Lung (tissue), 12 donors: ENCODE data around the gene SLC8A1. TPM values are rescaled to one million over a fixed set of nuclear protein-coding genes. Genes with fewer than 3 reads are reported as not detected.

Experiments used
- ATAC-seq: fragments of 200-7000 bp; cut with Tn5 transposase; one replicate; pipeline ENCODE4 v1.9.1; 2020; ENCODE audit warnings: moderate number of reproducible peaks; ENCODE audit not compliant: insufficient read depth, low FRiP score
- DNase-seq, 3 donors: peaks; one replicate each; pipeline ENCODE4 v3.0.0-alpha.2; 2013 to 2017
- H3K27ac ChIP-seq, 2 donors: one replicate each; pipeline ENCODE4 v1.5.1; 2013; ENCODE audit warnings: mild to moderate bottlenecking in 2 of 2, moderate library complexity in 2 of 2, control low read depth in 1 of 2, inconsistent platforms in 1 of 2, low read depth in 1 of 2, low read length in 1 of 2
- H3K27me3 ChIP-seq, 3 donors: one replicate each; pipeline ENCODE4 v1.5.1; 2013; ENCODE audit warnings: low read length in 2 of 3; ENCODE audit not compliant: control insufficient read depth in 3 of 3, insufficient read depth in 3 of 3
- H3K36me3 ChIP-seq, 4 donors: one replicate each; pipeline ENCODE4 v1.5.1; 2013; ENCODE audit warnings: low read length in 4 of 4, mild to moderate bottlenecking in 1 of 4, moderate library complexity in 1 of 4; ENCODE audit not compliant: control insufficient read depth in 4 of 4, insufficient read depth in 4 of 4
- H3K4me1 ChIP-seq, 5 donors: one replicate each; pipeline ENCODE4 v1.5.1; 2013; ENCODE audit warnings: low read length in 5 of 5, mild to moderate bottlenecking in 2 of 5, moderate library complexity in 1 of 5; ENCODE audit not compliant: control insufficient read depth in 5 of 5, insufficient read depth in 5 of 5
- H3K4me3 ChIP-seq: one replicate; pipeline ENCODE4 v1.5.1; 2013; ENCODE audit warnings: mild to moderate bottlenecking, control low read depth, moderate library complexity
- H3K9ac ChIP-seq, 2 donors: one replicate each; pipeline ENCODE4 v1.5.1; 2013; ENCODE audit warnings: low read length in 2 of 2, control low read depth in 1 of 2; ENCODE audit not compliant: insufficient read depth in 1 of 2
- H3K9me3 ChIP-seq, 4 donors: one replicate each; pipeline ENCODE4 v1.5.1; 2013; ENCODE audit warnings: low read length in 3 of 4, mild to moderate bottlenecking in 1 of 4, moderate library complexity in 1 of 4; ENCODE audit not compliant: control insufficient read depth in 4 of 4, insufficient read depth in 3 of 4
- WGBS, 2 donors: extraction: QIAGEN DNeasy Blood & Tissue Kit; methylation state at CpG; one replicate each; pipeline ENCODE4 v1.1.7; 2013; 5-methylcytosine and 5-hydroxymethylcytosine counted together
- polyA plus RNA-seq, 2 donors: library from polyadenylated mRNA; stranded (reverse); fragments of 200-250 nt; gene quantifications; one replicate each; pipeline ENCODE4 v1.2.1, GENCODE V29; 2013
- total RNA-seq, 2 donors: library from RNA; depleted of rRNA in 1 of 2; stranded (reverse); fragments of >200 nt in 1 of 2; gene quantifications; one replicate each; pipeline ENCODE4 v1.2.1, GENCODE V29; 2014 to 2021
- TF ChIP-seq, protein P1 (sequence below): IDR thresholded peaks from 2 replicates; pipeline ENCODE4 v1.5.1; 2012; ENCODE audit warnings: mild to moderate bottlenecking; ENCODE audit errors: control extremely low read depth, extremely low read depth
- donor health status: control.
- donor health status: control.
- donor health status: Bipolar disorder and iron deficiency.
- donor health status: healthy.
- donor health status: DM: yes; HTN: yes; CAD: no.

SLC8A1 gene
- total and polyA plus RNA-seq, 4 donors, result 1.2 to 34.7 (median 18.4) TPM

DNA sequence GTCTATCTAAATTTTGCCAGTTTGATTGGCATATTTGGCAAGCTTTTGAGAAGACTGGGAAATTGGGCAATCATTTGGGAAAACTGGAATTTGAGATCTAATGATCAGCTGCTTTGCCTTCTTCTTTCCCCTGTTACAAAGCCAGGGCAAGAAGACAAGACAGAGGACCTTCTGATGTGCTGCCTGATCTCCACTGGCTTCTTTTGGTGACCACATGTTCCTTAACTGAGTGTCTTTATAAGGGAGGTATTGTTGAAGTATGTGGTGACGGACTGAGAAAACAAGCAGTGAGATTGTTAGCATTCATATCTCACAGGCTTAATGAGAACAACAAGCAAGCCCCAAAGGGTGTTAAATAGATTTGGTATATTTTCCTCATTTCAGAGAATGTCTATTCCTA lies 175.8 kb downstream of the SLC8A1 start:
- H3K4me3 ChIP-seq, result no peak overlapping the region
- H3K4me1 ChIP-seq, result peaks cover 0 to 21% (median 16%) of the 10 kb centered on the region in 5 donors
- peak overlapping the region in 1 of 2 donors; percentile 53 for H3K27ac ChIP-seq
- H3K36me3 ChIP-seq, result peaks cover 0 to 4% (median 0%) of the 10 kb centered on the region in 4 donors
- TF ChIP-seq, protein P1, sequence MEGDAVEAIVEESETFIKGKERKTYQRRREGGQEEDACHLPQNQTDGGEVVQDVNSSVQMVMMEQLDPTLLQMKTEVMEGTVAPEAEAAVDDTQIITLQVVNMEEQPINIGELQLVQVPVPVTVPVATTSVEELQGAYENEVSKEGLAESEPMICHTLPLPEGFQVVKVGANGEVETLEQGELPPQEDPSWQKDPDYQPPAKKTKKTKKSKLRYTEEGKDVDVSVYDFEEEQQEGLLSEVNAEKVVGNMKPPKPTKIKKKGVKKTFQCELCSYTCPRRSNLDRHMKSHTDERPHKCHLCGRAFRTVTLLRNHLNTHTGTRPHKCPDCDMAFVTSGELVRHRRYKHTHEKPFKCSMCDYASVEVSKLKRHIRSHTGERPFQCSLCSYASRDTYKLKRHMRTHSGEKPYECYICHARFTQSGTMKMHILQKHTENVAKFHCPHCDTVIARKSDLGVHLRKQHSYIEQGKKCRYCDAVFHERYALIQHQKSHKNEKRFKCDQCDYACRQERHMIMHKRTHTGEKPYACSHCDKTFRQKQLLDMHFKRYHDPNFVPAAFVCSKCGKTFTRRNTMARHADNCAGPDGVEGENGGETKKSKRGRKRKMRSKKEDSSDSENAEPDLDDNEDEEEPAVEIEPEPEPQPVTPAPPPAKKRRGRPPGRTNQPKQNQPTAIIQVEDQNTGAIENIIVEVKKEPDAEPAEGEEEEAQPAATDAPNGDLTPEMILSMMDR, result no peak
- no peaks in the 10 kb centered on the region for H3K9me3 ChIP-seq
- DNase-seq (no peak), ATAC-seq (no peak)
- WGBS, 2 donors, result 89 to 94% methylated on average over 1 of the region's 1 CpG
- no peaks in the 10 kb centered on the region for H3K27me3 ChIP-seq
- H3K9ac ChIP-seq, result no peak overlapping the region

DNA sequence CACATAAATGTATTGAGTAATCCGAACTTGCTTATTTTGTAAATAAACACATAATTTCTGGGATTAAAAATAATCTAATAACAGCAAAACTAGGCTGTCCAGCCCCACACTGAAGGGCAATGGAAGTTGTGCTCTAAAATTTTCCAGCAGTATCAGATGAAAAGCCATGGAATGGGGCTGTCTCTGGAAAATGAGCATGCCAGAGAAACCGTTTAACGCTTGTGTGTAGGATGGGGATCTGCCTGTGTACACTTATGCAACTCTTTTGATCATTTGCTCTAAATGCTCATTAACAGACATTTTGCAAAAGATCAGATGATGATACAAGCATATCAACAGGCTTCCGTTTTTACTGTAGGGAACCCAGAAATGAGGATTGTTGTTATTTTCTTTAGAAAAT lies 177.6 kb downstream of the SLC8A1 start:
- Histone ChIP-seq H3K27ac (no peak overlapping the region), H3K9me3 (no peaks in the 10 kb centered on the region), H3K36me3 (peaks cover 0 to 4% (median 0%) of the 10 kb centered on the region in 4 donors), H3K4me1 (peaks cover 0 to 19% (median 12%) of the 10 kb centered on the region in 5 donors), H3K4me3 (no peak overlapping the region), H3K9ac (no peak overlapping the region), H3K27me3 (no peaks in the 10 kb centered on the region)
- TF ChIP-seq, protein P1, result no peak
- DNase-seq, result peak in 1 of 3 donors; percentile 59
- ATAC-seq, result no peak
- WGBS, 2 donors, result 79 to 88% methylated on average over 4 of the region's 4 CpGs

DNA sequence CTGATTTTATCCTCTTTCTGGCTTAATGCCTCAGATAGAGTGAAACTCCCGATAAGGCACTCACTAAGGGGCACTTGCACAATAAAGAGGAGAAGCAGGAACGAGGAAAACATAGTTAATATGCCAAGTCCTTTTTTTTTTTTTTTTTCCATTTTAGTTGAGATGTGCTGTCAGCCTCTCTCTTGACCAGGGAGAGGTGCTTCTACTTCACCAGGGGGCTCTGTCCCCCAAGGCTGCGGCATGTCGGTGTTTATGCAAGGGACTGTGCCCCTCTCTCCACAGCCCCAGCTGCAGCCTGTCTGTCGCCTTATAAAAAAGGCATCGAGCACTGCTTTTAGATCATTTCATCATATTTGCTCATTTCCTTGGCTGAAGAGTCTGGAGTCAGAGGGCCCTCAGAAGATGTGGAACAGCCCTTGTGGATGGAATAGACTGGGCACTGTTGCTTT lies 178.1 kb downstream of the SLC8A1 start:
- peak overlapping the region in 1 of 2 donors; percentile 51 for H3K27ac ChIP-seq
- peaks cover 0 to 4% (median 0%) of the 10 kb centered on the region in 4 donors for H3K36me3 ChIP-seq
- TF ChIP-seq, protein P1, result no peak
- H3K27me3 ChIP-seq, result no peaks in the 10 kb centered on the region
- DNase-seq (peak; percentile 64 to 80 (median 74)), ATAC-seq (peak; percentile 6)
- H3K9ac ChIP-seq, result no peak overlapping the region
- H3K4me3 ChIP-seq, result no peak overlapping the region
- no peaks in the 10 kb centered on the region for H3K9me3 ChIP-seq
- 63 to 77% methylated on average over 6 of the region's 6 CpGs for WGBS, 2 donors
- H3K4me1 ChIP-seq, result peaks cover 0 to 19% (median 12%) of the 10 kb centered on the region in 5 donors

DNA sequence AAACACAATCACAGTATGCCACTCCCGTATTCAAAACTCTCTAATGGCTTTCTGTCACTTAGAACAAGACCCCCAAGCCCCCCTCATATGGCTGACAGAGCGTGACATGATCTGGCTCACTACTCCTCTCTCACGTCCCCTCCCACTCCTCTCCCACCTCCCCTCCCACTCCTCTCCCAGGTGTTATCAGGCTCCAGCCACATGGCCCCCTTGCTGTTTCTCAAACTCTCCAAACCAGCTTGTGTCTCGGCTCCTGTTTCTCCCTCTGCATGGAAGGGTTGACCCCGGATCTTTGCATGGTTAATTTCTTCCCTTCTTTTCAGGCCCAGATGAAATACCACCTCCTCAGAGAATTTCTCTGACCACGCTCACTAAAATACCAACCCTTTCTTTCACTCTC lies 180.8 kb downstream of the SLC8A1 start:
- DNase-seq (no peak), ATAC-seq (no peak)
- peaks cover 0 to 2% (median 0%) of the 10 kb centered on the region in 4 donors for H3K36me3 ChIP-seq
- peaks cover 0 to 26% (median 12%) of the 10 kb centered on the region in 5 donors for H3K4me1 ChIP-seq
- 83 to 92% methylated on average over 6 of the region's 6 CpGs for WGBS, 2 donors
- peak overlapping the region in 1 of 2 donors; percentile 41 for H3K27ac ChIP-seq
- no peak overlapping the region for H3K4me3 ChIP-seq
- no peaks in the 10 kb centered on the region for H3K27me3 ChIP-seq
- TF ChIP-seq, protein P1, result no peak
- no peaks in the 10 kb centered on the region for H3K9me3 ChIP-seq
- H3K9ac ChIP-seq, result no peak overlapping the region
